Upper lobe of left lung (tissue), 6 donors: Measurements from ENCODE around the gene AGMO. TPM values are rescaled to one million over a fixed set of nuclear protein-coding genes. Genes with fewer than 3 reads are reported as not detected.

Source experiments
- ATAC-seq, 2 donors: fragments of 200-7000 bp; cut with Tn5 transposase; one replicate each; pipeline ENCODE4 v1.9.1; 2022; ENCODE audit warnings: mild to moderate bottlenecking in 2 of 2, moderate library complexity in 2 of 2; ENCODE audit not compliant: low FRiP score in 2 of 2
- DNase-seq, 2 donors: peaks; one replicate each; pipeline ENCODE4 v3.0.0-alpha.2; 2019 to 2020
- H3K27ac ChIP-seq, 4 donors: fragments of 200-600 bp; sonication (generic); one replicate each; pipeline ENCODE4 v1.5.1; 2016 to 2019
- H3K27me3 ChIP-seq, 4 donors: fragments of 200-600 bp; sonication (generic); one replicate each; pipeline ENCODE4 v1.5.1; 2017 to 2019
- H3K36me3 ChIP-seq, 4 donors: fragments of 200-600 bp; sonication (generic); one replicate each; pipeline ENCODE4 v1.5.1; 2016 to 2019
- H3K4me1 ChIP-seq, 4 donors: fragments of 200-600 bp; sonication (generic); one replicate each; pipeline ENCODE4 v1.5.1; 2018 to 2019
- H3K4me3 ChIP-seq, 4 donors: fragments of 200-600 bp; sonication (generic); one replicate each; pipeline ENCODE4 v1.5.1; 2017 to 2019; ENCODE audit warnings: mild to moderate bottlenecking in 2 of 4, moderate library complexity in 1 of 4
- H3K9me3 ChIP-seq, 4 donors: fragments of 200-600 bp; sonication (generic); one replicate each; pipeline ENCODE4 v1.5.1; 2018 to 2019
- EP300 ChIP-seq, 4 donors: sonication (generic); formaldehyde crosslinking; IDR thresholded peaks; one replicate each; pipeline ENCODE4 v1.5.1; 2017; ENCODE audit warnings: antibody characterized with exemption in 4 of 4, control low read depth in 2 of 4
- POLR2A ChIP-seq, 4 donors: fragments of 450-650 bp; IDR thresholded peaks; one replicate each; pipeline ENCODE4 v1.5.1; 2016 to 2017; ENCODE audit warnings: antibody characterized with exemption in 4 of 4, mild to moderate bottlenecking in 2 of 4
- POLR2AphosphoS5 ChIP-seq, 2 donors: sonication (generic); formaldehyde crosslinking; IDR thresholded peaks; one replicate each; pipeline ENCODE4 v1.5.1; 2017; ENCODE audit warnings: antibody characterized with exemption in 2 of 2
- WGBS, 2 donors: methylation state at CpG; one replicate each; pipeline ENCODE4 v1.1.5; 2017 to 2018; 5-methylcytosine and 5-hydroxymethylcytosine counted together
- total RNA-seq, 6 donors: library from RNA; depleted of rRNA in 4 of 6; stranded (reverse); fragments of >200 nt in 4 of 6; gene quantifications; one replicate each; pipeline versions ENCODE4 v1.1.0 to v1.2.1, GENCODE V29; 2016 to 2021
- TF ChIP-seq, protein P1 (sequence below), 6 experiments: fragments of 450-650 bp in 4 of 6; fragments of 200-600 bp in 2 of 6; sonication (generic) in 2 of 6; IDR thresholded peaks; one replicate each; pipeline ENCODE4 v1.5.1; 2016 to 2019; ENCODE audit warnings: antibody characterized with exemption in 6 of 6
- donor health status: DM: no; HTN: no; CAD: no; lungs with moderate emphysema.
- donor health status: DM: no; HTN: yes; CAD: no; lungs with severe emphysema.

Gene AGMO
- total RNA-seq, 6 donors from 2014 or later: 0.17 to 3.0 (median 0.20) TPM; not detected in 3

DNA sequence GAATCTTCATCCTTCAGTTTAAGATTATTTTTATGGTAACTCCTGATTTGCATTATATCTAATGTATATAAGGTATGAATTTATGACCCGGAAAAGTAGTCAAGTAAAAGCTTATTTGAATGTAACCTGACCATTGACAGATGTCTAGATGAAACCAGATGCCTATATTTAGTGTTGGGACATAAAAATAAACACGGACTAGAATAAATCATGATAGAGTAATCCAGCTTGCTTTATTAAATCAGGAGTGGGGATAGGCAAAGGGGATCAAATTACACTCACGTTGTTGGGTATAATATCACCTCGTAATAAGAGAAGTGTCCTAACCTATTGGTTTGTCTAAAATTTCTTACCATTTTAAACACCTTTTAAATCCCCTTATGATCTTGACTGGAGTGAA lies 244.6 kb downstream of the AGMO start:
- WGBS, 2 donors: 88 to 90% methylated on average over 4 of the region's 4 CpGs
- ATAC-seq (no peak), DNase-seq (no peak)
- Histone ChIP-seq H3K9me3 (no peaks in the 10 kb centered on the region), H3K4me3 (no peak overlapping the region), H3K4me1 (no peaks in the 10 kb centered on the region), H3K27me3 (no peaks in the 10 kb centered on the region), H3K36me3 (no peaks in the 10 kb centered on the region), H3K27ac (no peak overlapping the region)
- TF ChIP-seq POLR2A (IDR thresholded peaks at IDR 0.05) (no peak), POLR2AphosphoS5 (IDR thresholded peaks at IDR 0.05) (no peak), EP300 (IDR thresholded peaks at IDR 0.05) (no peak)
- TF ChIP-seq, protein P1, sequence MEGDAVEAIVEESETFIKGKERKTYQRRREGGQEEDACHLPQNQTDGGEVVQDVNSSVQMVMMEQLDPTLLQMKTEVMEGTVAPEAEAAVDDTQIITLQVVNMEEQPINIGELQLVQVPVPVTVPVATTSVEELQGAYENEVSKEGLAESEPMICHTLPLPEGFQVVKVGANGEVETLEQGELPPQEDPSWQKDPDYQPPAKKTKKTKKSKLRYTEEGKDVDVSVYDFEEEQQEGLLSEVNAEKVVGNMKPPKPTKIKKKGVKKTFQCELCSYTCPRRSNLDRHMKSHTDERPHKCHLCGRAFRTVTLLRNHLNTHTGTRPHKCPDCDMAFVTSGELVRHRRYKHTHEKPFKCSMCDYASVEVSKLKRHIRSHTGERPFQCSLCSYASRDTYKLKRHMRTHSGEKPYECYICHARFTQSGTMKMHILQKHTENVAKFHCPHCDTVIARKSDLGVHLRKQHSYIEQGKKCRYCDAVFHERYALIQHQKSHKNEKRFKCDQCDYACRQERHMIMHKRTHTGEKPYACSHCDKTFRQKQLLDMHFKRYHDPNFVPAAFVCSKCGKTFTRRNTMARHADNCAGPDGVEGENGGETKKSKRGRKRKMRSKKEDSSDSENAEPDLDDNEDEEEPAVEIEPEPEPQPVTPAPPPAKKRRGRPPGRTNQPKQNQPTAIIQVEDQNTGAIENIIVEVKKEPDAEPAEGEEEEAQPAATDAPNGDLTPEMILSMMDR (IDR thresholded peaks at IDR 0.05): no peak

- 83 to 89% methylated on average over 1 of the region's 1 CpG for WGBS, 2 donors
- no peaks in the 10 kb centered on the region for H3K36me3 ChIP-seq
- H3K4me3 ChIP-seq: no peak overlapping the region
- H3K27ac ChIP-seq: no peak overlapping the region
- no peaks in the 10 kb centered on the region for H3K27me3 ChIP-seq
- DNase-seq: no peak
- ATAC-seq: no peak
- TF ChIP-seq, protein P1 (IDR thresholded peaks at IDR 0.05): no peak
- no peak for TF ChIP-seq POLR2AphosphoS5 (IDR thresholded peaks at IDR 0.05)
- no peak for TF ChIP-seq EP300 (IDR thresholded peaks at IDR 0.05)
- H3K4me1 ChIP-seq: no peaks in the 10 kb centered on the region
- no peaks in the 10 kb centered on the region for H3K9me3 ChIP-seq
These were observed 246.1 kb downstream of the AGMO start for GRCh38 chr7:15315678-15316077.

DNA sequence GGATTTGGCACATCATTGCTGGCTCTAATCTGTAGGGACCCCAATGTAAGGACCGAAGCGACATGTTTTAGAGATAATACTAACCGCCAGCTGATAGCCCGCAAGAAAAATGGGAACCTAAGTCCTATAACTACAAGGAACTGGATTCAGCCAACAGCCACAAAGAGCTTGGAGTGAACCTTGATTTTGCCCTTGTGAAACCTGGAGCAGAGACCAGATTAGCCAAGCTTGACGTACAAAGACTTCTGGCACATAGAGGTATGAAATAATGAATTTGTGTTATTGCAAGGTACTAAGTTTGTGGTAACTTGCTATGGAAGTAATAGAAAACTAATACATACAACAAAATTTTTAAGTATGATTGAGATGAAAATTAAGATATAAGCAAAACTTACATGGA lies 246.9 kb downstream of the AGMO start:
- no peaks in the 10 kb centered on the region for H3K4me1 ChIP-seq
- no peak overlapping the region for H3K27ac ChIP-seq
- TF ChIP-seq POLR2AphosphoS5 (IDR thresholded peaks at IDR 0.05) (no peak), POLR2A (IDR thresholded peaks at IDR 0.05) (no peak), EP300 (IDR thresholded peaks at IDR 0.05) (no peak)
- TF ChIP-seq, protein P1 (IDR thresholded peaks at IDR 0.05): no peak
- no peaks in the 10 kb centered on the region for H3K9me3 ChIP-seq
- 94% methylated on average over 5 of the region's 5 CpGs for WGBS, 2 donors
- no peak for ATAC-seq
- H3K4me3 ChIP-seq: no peak overlapping the region
- H3K36me3 ChIP-seq: no peaks in the 10 kb centered on the region
- DNase-seq: no peak
- H3K27me3 ChIP-seq: no peaks in the 10 kb centered on the region

GRCh38 chr7:15313361-15313760 lies 248.5 kb downstream of the AGMO start:
- no peak for DNase-seq
- WGBS, 2 donors: 26 to 67% methylated on average over 1 of the region's 1 CpG
- Histone ChIP-seq H3K9me3 (no peaks in the 10 kb centered on the region), H3K27me3 (no peaks in the 10 kb centered on the region), H3K4me3 (no peak overlapping the region), H3K4me1 (no peaks in the 10 kb centered on the region), H3K27ac (no peak overlapping the region), H3K36me3 (no peaks in the 10 kb centered on the region)
- TF ChIP-seq, protein P1 (IDR thresholded peaks at IDR 0.05): no peak
- TF ChIP-seq POLR2AphosphoS5 (IDR thresholded peaks at IDR 0.05) (no peak), POLR2A (IDR thresholded peaks at IDR 0.05) (no peak), EP300 (IDR thresholded peaks at IDR 0.05) (no peak)
- no peak for ATAC-seq

DNA sequence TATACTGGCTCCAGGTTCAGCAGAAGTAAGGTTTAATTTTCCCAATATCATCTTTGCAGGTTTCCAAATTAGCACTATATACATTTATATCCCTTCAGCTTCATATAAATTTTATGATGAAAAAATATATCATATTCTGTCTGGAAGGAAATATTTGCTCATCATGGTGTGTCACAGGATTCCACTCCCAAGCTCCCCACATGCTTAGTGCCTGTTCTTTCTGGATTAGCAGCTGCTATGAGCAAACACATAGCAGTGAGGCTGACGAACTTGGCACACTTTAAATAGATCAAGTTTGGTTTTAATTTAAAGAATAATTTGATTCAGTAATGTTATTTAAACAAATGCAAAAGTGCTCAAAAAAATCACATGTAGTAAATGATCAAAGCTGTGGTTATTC lies 251.9 kb downstream of the AGMO start:
- Histone ChIP-seq H3K4me3 (no peak overlapping the region), H3K27me3 (no peaks in the 10 kb centered on the region), H3K27ac (no peak overlapping the region), H3K36me3 (no peaks in the 10 kb centered on the region), H3K4me1 (no peaks in the 10 kb centered on the region), H3K9me3 (no peaks in the 10 kb centered on the region)
- DNase-seq (no peak), ATAC-seq (no peak)
- no peak for TF ChIP-seq POLR2A (IDR thresholded peaks at IDR 0.05)
- WGBS, 2 donors: 58 to 78% methylated on average over 1 of the region's 1 CpG
